ENCODE results near the gene NOB1.
"Not testable (repeated sequence)": the region's sequence is repeated elsewhere in the genome, so short reads cannot be mapped to it uniquely, and the experiment has no call there.

Gene NOB1

GRCh38 chr16:69754469-69755310, at the start of gene NOB1:
Gene NOB1, minus strand, starts transcription at chr16:69754926. Its CDS starts 16 bp downstream, at chr16:69754910.
- peak; percentile 81 for DNase-seq

GRCh38 chr16:69804297-69804696, 49.6 kb upstream of the NOB1 start:
- no peak for DNase-seq

- no peak for DNase-seq
These were observed 44.9 kb upstream of the NOB1 start for GRCh38 chr16:69799611-69800031.

- DNase-seq = no peak
These were observed 43.7 kb upstream of the NOB1 start for GRCh38 chr16:69798466-69798865.

GRCh38 chr16:69796285-69797118, 41.8 kb upstream of the NOB1 start:
- DNase-seq = no peak

GRCh38 chr16:69794486-69794885, 39.8 kb upstream of the NOB1 start:
- DNase-seq = no peak

- DNase-seq = no peak
These were observed 38.8 kb upstream of the NOB1 start for GRCh38 chr16:69793526-69793925.

GRCh38 chr16:69791391-69791847, 36.7 kb upstream of the NOB1 start:
- not testable (repeated sequence) for DNase-seq

GRCh38 chr16:69787883-69788282, 33.2 kb upstream of the NOB1 start:
- no peak for DNase-seq

GRCh38 chr16:69784586-69784985, 29.9 kb upstream of the NOB1 start:
- no peak for DNase-seq

- DNase-seq = no peak
These were observed 26.4 kb upstream of the NOB1 start for GRCh38 chr16:69781118-69781517.

GRCh38 chr16:69779724-69780123, 25.0 kb upstream of the NOB1 start:
- no peak for DNase-seq

- DNase-seq = no peak
These were observed 20.8 kb upstream of the NOB1 start for GRCh38 chr16:69775563-69775962.

- DNase-seq = no peak
These were observed 18.7 kb upstream of the NOB1 start for GRCh38 chr16:69773260-69773947.

GRCh38 chr16:69771651-69771967, 16.9 kb upstream of the NOB1 start:
- DNase-seq = no peak

- DNase-seq = no peak
These were observed 14.7 kb upstream of the NOB1 start for GRCh38 chr16:69769404-69769803.

GRCh38 chr16:69768666-69769065, 13.9 kb upstream of the NOB1 start:
- DNase-seq = no peak

GRCh38 chr16:69767459-69768229, 12.9 kb upstream of the NOB1 start:
- no peak for DNase-seq

- DNase-seq = no peak
These were observed 8.8 kb upstream of the NOB1 start for GRCh38 chr16:69763599-69763942.

GRCh38 chr16:69762814-69763598, 8.3 kb upstream of the NOB1 start:
- no peak for DNase-seq

- DNase-seq = peak; percentile 15
These were observed 7.5 kb upstream of the NOB1 start, which contains the start of gene WWP2 for GRCh38 chr16:69761983-69762813. Gene WWP2, plus strand, starts transcription at chr16:69762332. Its CDS starts 24,679 bp downstream, at chr16:69787011.
